AG04450 (cell line): ENCODE measurements around the gene ZNF506. TPM values are rescaled to one million over a fixed set of nuclear protein-coding genes. Genes with fewer than 3 reads are reported as not detected.
"Not testable (repeated sequence)": the region's sequence is repeated elsewhere in the genome, so short reads cannot be mapped to it uniquely, and the experiment has no call there.

ENCODE experiments used
- CTCF ChIA-PET: fragments of 300-600, 350-600 bp; formaldehyde crosslinking; extraction: SDS; loops from one replicate; lab custom pipeline; 2022; ENCODE audit warnings: antibody characterized with exemption, inconsistent platforms; lab: Charles Lee
- POLR2A ChIA-PET: fragments of 350-600 bp; formaldehyde crosslinking; extraction: SDS; loops from one replicate; lab custom pipeline; 2021; ENCODE audit warnings: antibody characterized with exemption, inconsistent platforms; lab: Yijun Ruan, JAX
- DNase-seq: peaks from one replicate; pipeline ENCODE4 v3.0.0-alpha.2; 2011; ENCODE audit warnings: low read depth, low spot score
- H3K27ac ChIP-seq: one replicate; pipeline ENCODE4 v1.5.1; 2012; ENCODE audit warnings: low read depth, low read length, control low read depth
- H3K27me3 ChIP-seq: one replicate; pipeline ENCODE4 v1.6.0; 2012; ENCODE audit warnings: low read length; ENCODE audit not compliant: control insufficient read depth, insufficient read depth
- H3K4me3 ChIP-seq: 2 replicates; pipeline ENCODE4 v1.5.1; 2011; ENCODE audit warnings: mild to moderate bottlenecking, low read depth, low read length, control low read depth
- H3K9me3 ChIP-seq: 2 replicates; pipeline ENCODE4 v1.5.1; 2012; ENCODE audit warnings: low read length; ENCODE audit not compliant: control insufficient read depth, insufficient read depth
- CTCF ChIP-seq: IDR thresholded peaks from 2 replicates; pipeline ENCODE4 v1.5.1; 2011; ENCODE audit warnings: low read depth, low read length, control low read depth, inconsistent platforms
- polyA minus RNA-seq: library from RNA; depleted of rRNA, polyadenylated mRNA; stranded (reverse); fragments of >200 nt; gene quantifications from 2 replicates; pipeline ENCODE4 v1.2.3, GENCODE V29; 2011; rRNA and poly(A)+ RNA removed
- polyA plus RNA-seq: library from polyadenylated mRNA; depleted of rRNA; stranded (reverse); fragments of >200 nt; gene quantifications from 2 replicates; pipeline ENCODE4 v1.2.3, GENCODE V29; 2011; rRNA removed

ZNF506 gene
- 10.4 and 14.2 TPM in 2 replicates for polyA plus RNA-seq
- polyA minus RNA-seq = 15.7 and 17.3 TPM in 2 replicates

GRCh38 chr19:19821366-19821951 is at the start of gene ZNF506:
Gene ZNF506 (minus strand): TSS chr19:19821750. CDS start chr19:19821603, 147 bp downstream.
- Histone ChIP-seq H3K9me3 (peaks cover 67% of the 10 kb centered on the region), H3K27me3 (no peaks in the 10 kb centered on the region), H3K27ac (peak within 1 kb of the TSS; percentile 99), H3K4me3 (peak within 1 kb of the TSS; percentile 82)
- CTCF ChIA-PET = no interaction called here
- peak; percentile 91 for DNase-seq
- no peak for TF ChIP-seq CTCF
- POLR2A ChIA-PET = interaction anchor here (0.6 to 2.1 kb wide), 11 partner anchors 13 to 1320 kb away, joined by 3 to 20 read pairs (median 5); partner anchors contain the start of genes ZNF14, ZNF253, ZNF431 and ZNF93

- DNase-seq, H3K4me3 ChIP-seq, H3K27ac ChIP-seq, POLR2A ChIA-PET, CTCF ChIA-PET, H3K27me3 ChIP-seq: not testable (repeated sequence)
- H3K9me3 ChIP-seq = peaks cover 27% of the 10 kb centered on the region
Measured at GRCh38 chr19:19870086-19870485, 48.5 kb upstream of the ZNF506 start.

GRCh38 chr19:19866611-19867248 is 45.2 kb upstream of the ZNF506 start:
- Histone ChIP-seq H3K4me3 (peak overlapping the region; percentile 83), H3K27ac (peak overlapping the region; percentile 92), H3K27me3 (no peaks in the 10 kb centered on the region), H3K9me3 (peaks cover 30% of the 10 kb centered on the region)
- TF ChIP-seq CTCF = no peak
- ChIA-PET POLR2A (interaction anchor here (1.5 to 2.1 kb wide), 4 partner anchors 34 to 172 kb away, joined by 5 to 20 read pairs (median 12); partner anchors contain the start of genes ZNF14, ZNF506, ZNF682 and ZNF93), CTCF (interaction anchor here (1.2 kb wide), 1 partner anchor 13 kb away, joined by 3 read pairs; no protein-coding TSS in a partner anchor)
- DNase-seq = no peak

GRCh38 chr19:19865750-19866610 is 44.4 kb upstream of the ZNF506 start, which contains the start of gene ZNF253:
Gene ZNF253 (plus strand): TSS chr19:19865882. CDS start chr19:19865997, 115 bp downstream.
- POLR2A ChIA-PET = interaction anchor here (0.6 to 2.1 kb wide), 11 partner anchors 9 to 1057 kb away, joined by 3 to 20 read pairs (median 5); partner anchors contain the start of genes ZNF14, ZNF486, ZNF506 and ZNF682
- Histone ChIP-seq H3K27me3 (no peaks in the 10 kb centered on the region), H3K9me3 (peaks cover 29% of the 10 kb centered on the region), H3K4me3 (peak within 1 kb of the TSS; percentile 83), H3K27ac (peak within 1 kb of the TSS; percentile 92)
- DNase-seq = peak; percentile 65
- no peak for TF ChIP-seq CTCF
- CTCF ChIA-PET = interaction anchor here (1.2 kb wide), 1 partner anchor 12 kb away, joined by 3 read pairs; no protein-coding TSS in a partner anchor
